Lung (tissue), 12 donors: Measurements from ENCODE around the gene TVP23A. TPM values are rescaled to one million over a fixed set of nuclear protein-coding genes. Genes with fewer than 3 reads are reported as not detected.

ENCODE experiments used
- ATAC-seq: fragments of 200-7000 bp; cut with Tn5 transposase; one replicate; pipeline ENCODE4 v1.9.1; 2020; ENCODE audit warnings: moderate number of reproducible peaks; ENCODE audit not compliant: insufficient read depth, low FRiP score
- DNase-seq, 3 donors: peaks; one replicate each; pipeline ENCODE4 v3.0.0-alpha.2; 2013 to 2017
- H3K27ac ChIP-seq, 2 donors: one replicate each; pipeline ENCODE4 v1.5.1; 2013; ENCODE audit warnings: mild to moderate bottlenecking in 2 of 2, moderate library complexity in 2 of 2, control low read depth in 1 of 2, inconsistent platforms in 1 of 2, low read depth in 1 of 2, low read length in 1 of 2
- H3K27me3 ChIP-seq, 3 donors: one replicate each; pipeline ENCODE4 v1.5.1; 2013; ENCODE audit warnings: low read length in 2 of 3; ENCODE audit not compliant: control insufficient read depth in 3 of 3, insufficient read depth in 3 of 3
- H3K36me3 ChIP-seq, 4 donors: one replicate each; pipeline ENCODE4 v1.5.1; 2013; ENCODE audit warnings: low read length in 4 of 4, mild to moderate bottlenecking in 1 of 4, moderate library complexity in 1 of 4; ENCODE audit not compliant: control insufficient read depth in 4 of 4, insufficient read depth in 4 of 4
- H3K4me1 ChIP-seq, 5 donors: one replicate each; pipeline ENCODE4 v1.5.1; 2013; ENCODE audit warnings: low read length in 5 of 5, mild to moderate bottlenecking in 2 of 5, moderate library complexity in 1 of 5; ENCODE audit not compliant: control insufficient read depth in 5 of 5, insufficient read depth in 5 of 5
- H3K4me3 ChIP-seq: one replicate; pipeline ENCODE4 v1.5.1; 2013; ENCODE audit warnings: mild to moderate bottlenecking, control low read depth, moderate library complexity
- H3K9ac ChIP-seq, 2 donors: one replicate each; pipeline ENCODE4 v1.5.1; 2013; ENCODE audit warnings: low read length in 2 of 2, control low read depth in 1 of 2; ENCODE audit not compliant: insufficient read depth in 1 of 2
- H3K9me3 ChIP-seq, 4 donors: one replicate each; pipeline ENCODE4 v1.5.1; 2013; ENCODE audit warnings: low read length in 3 of 4, mild to moderate bottlenecking in 1 of 4, moderate library complexity in 1 of 4; ENCODE audit not compliant: control insufficient read depth in 4 of 4, insufficient read depth in 3 of 4
- WGBS, 2 donors: extraction: QIAGEN DNeasy Blood & Tissue Kit; methylation state at CpG; one replicate each; pipeline ENCODE4 v1.1.7; 2013; 5-methylcytosine and 5-hydroxymethylcytosine counted together
- polyA plus RNA-seq, 2 donors: library from polyadenylated mRNA; stranded (reverse); fragments of 200-250 nt; gene quantifications; one replicate each; pipeline ENCODE4 v1.2.1, GENCODE V29; 2013
- total RNA-seq, 2 donors: library from RNA; depleted of rRNA in 1 of 2; stranded (reverse); fragments of >200 nt in 1 of 2; gene quantifications; one replicate each; pipeline ENCODE4 v1.2.1, GENCODE V29; 2014 to 2021
- TF ChIP-seq, protein P1 (sequence below): IDR thresholded peaks from 2 replicates; pipeline ENCODE4 v1.5.1; 2012; ENCODE audit warnings: mild to moderate bottlenecking; ENCODE audit errors: control extremely low read depth, extremely low read depth
- donor health status: control.
- donor health status: control.
- donor health status: Bipolar disorder and iron deficiency.
- donor health status: healthy.
- donor health status: DM: yes; HTN: yes; CAD: no.

The TVP23A gene
- total and polyA plus RNA-seq, 4 donors, result 0.22 to 6.1 (median 0.25) TPM

DNA sequence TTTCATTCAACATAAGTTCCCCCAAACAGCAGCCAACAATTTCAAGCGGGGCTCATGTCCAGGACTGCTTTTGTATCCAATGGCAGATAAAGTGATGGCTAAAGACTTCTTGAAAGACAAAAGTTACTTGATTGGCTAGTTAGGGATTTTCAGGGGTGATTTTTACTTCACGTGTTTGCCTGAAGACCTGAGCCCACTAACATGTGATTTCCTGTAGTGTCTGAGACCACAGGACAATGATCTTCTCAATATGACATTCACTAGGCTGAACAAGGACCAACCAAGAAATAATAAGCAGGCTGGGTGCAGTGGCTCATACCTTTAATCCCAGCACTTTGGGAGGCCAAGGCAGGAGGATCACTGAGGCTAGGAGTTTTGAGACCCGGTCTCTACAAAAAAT, 10.4 kb downstream of the TVP23A start:
- H3K27ac ChIP-seq, result no peak overlapping the region
- ATAC-seq, result no peak
- H3K9ac ChIP-seq, result no peak overlapping the region
- H3K27me3 ChIP-seq, result no peaks in the 10 kb centered on the region
- TF ChIP-seq, protein P1, sequence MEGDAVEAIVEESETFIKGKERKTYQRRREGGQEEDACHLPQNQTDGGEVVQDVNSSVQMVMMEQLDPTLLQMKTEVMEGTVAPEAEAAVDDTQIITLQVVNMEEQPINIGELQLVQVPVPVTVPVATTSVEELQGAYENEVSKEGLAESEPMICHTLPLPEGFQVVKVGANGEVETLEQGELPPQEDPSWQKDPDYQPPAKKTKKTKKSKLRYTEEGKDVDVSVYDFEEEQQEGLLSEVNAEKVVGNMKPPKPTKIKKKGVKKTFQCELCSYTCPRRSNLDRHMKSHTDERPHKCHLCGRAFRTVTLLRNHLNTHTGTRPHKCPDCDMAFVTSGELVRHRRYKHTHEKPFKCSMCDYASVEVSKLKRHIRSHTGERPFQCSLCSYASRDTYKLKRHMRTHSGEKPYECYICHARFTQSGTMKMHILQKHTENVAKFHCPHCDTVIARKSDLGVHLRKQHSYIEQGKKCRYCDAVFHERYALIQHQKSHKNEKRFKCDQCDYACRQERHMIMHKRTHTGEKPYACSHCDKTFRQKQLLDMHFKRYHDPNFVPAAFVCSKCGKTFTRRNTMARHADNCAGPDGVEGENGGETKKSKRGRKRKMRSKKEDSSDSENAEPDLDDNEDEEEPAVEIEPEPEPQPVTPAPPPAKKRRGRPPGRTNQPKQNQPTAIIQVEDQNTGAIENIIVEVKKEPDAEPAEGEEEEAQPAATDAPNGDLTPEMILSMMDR, result no peak
- no peak overlapping the region for H3K4me3 ChIP-seq
- H3K36me3 ChIP-seq, result peaks cover 0 to 2% (median 0%) of the 10 kb centered on the region in 4 donors
- no peaks in the 10 kb centered on the region for H3K9me3 ChIP-seq
- no peak for DNase-seq
- peaks cover 0 to 3% (median 0%) of the 10 kb centered on the region in 5 donors for H3K4me1 ChIP-seq
- WGBS, 2 donors, result 72 to 82% methylated on average over 3 of the region's 3 CpGs

DNA sequence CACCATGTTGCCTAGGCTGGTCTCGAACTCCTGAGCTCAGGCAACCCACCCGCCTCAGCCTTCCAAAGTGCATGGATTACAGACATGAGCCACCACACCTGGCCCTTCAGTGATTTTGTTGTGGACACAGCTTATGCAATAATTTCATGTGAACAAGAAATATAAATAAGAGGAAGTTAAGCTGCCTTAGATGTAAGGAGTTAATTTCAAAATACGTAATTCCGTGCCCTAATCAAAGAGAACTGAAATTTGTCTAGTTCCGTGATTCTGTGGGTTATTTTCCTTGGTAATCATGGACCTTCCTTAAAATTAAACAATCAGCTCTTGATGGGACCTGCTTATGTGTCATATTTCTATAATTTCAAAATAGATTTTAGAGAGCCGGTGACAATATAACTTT, 11.9 kb downstream of the TVP23A start:
- ATAC-seq (no peak), DNase-seq (no peak)
- TF ChIP-seq, protein P1, result no peak
- Histone ChIP-seq H3K4me3 (no peak overlapping the region), H3K4me1 (peaks cover 0 to 3% (median 0%) of the 10 kb centered on the region in 5 donors), H3K9me3 (no peaks in the 10 kb centered on the region), H3K9ac (no peak overlapping the region), H3K27ac (no peak overlapping the region), H3K27me3 (no peaks in the 10 kb centered on the region), H3K36me3 (peaks cover 0 to 2% (median 0%) of the 10 kb centered on the region in 4 donors)
- WGBS, 2 donors, result 64 to 70% methylated on average over 6 of the region's 6 CpGs

DNA sequence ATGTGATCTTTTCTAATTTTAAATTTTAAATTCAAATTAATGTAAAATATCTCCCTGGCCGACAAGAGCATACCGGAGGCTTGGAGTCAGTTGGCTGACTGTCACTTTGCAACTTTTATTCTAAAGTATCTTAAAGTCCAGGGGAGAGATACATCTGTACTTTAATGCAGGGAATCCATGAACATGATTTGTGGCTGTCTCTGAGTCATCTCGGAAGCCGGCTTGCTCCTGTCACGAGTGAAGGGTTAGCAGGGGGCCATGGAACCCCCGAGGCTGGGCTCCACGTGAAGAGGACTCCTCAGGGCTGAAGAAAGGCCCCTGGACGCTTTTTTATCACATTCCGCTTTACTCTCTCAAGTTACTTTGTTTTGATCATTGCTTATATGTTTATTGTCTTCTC, 13.3 kb downstream of the TVP23A start:
- no peak for DNase-seq
- Histone ChIP-seq H3K9ac (no peak overlapping the region), H3K4me1 (peaks cover 0 to 3% (median 0%) of the 10 kb centered on the region in 5 donors), H3K4me3 (no peak overlapping the region), H3K36me3 (peaks cover 0 to 2% (median 0%) of the 10 kb centered on the region in 4 donors), H3K9me3 (no peaks in the 10 kb centered on the region), H3K27ac (no peak overlapping the region), H3K27me3 (no peaks in the 10 kb centered on the region)
- TF ChIP-seq, protein P1, result no peak
- no peak for ATAC-seq
- 88% methylated on average over 9 of the region's 9 CpGs for WGBS, 2 donors

DNA sequence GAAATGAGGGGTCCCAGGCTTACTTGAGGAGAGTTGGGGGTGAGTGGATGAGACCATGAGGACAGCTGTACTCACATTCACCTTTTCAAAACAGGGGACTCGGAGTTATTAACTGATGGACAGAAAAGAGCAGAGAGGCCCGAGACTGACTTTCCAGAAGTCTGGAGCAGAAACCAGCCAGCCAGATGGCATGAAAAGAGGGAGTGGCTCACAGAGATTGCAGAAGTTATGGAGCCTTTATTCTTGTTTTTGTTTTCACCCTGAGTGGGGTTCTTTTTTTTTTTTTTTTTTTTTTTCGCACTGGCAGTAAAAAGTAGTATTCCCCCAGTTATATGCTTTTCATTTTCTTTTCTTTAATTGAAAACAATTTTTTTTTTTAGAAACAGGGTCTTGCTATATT, 18.9 kb downstream of the TVP23A start:
- ATAC-seq, result no peak
- 91 to 94% methylated on average over 3 of the region's 3 CpGs for WGBS, 2 donors
- TF ChIP-seq, protein P1, result no peak

More for the DNA sequence above, 18.9 kb downstream of the TVP23A start:
- Histone ChIP-seq H3K4me3 (no peak overlapping the region), H3K27ac (no peak overlapping the region), H3K4me1 (no peaks in the 10 kb centered on the region), H3K9ac (no peak overlapping the region), H3K27me3 (no peaks in the 10 kb centered on the region), H3K36me3 (no peaks in the 10 kb centered on the region), H3K9me3 (no peaks in the 10 kb centered on the region)
- no peak for DNase-seq
